Heart left ventricle (tissue), 13 donors: ENCODE data around the gene COLGALT1.

ENCODE experiments used
- CTCF ChIP-seq, 12 donors: fragments of 200-600 bp; sonication (generic) in 4 of 12; IDR thresholded peaks; one replicate each; pipeline versions ENCODE4 v1.5.0 to v1.8.0; 2018 to 2022; ENCODE audit warnings: antibody characterized with exemption in 12 of 12, mild to moderate bottlenecking in 5 of 12
- POLR2A ChIP-seq, 2 donors: fragments of 450-650 bp; IDR thresholded peaks; one replicate each; pipeline ENCODE4 v1.6.1; 2017; ENCODE audit warnings: antibody characterized with exemption in 2 of 2, mild to moderate bottlenecking in 2 of 2, moderate library complexity in 2 of 2
- donor health status: ischemic (EF 13 %, LVEDD 7.1; RV severe dilation, severe dysfunction).
- donor health status: DM: no; HTN: yes; CAD: no.
- donor health status: DM: no; HTN: no; CAD: no.
- donor health status: ischemic (EF 25% LVEDD 6.9; RV normal size, moderate dysfunction).
- donor health status: ischemic (EF 25% LVEDD 5.7; RV mildly dilated, moderate dysfunction).
- donor health status: ischemic (EF 35%, LVEDD 5.7; RV mildly dilated, moderate dysfunction).
- donor health status: nonischemic (EF 11% LVEDD 7.7; RV severe dilation, severe dysfunction).
- donor health status: DM: yes; HTN: yes; CAD: no.
- donor health status: PGD.
- donor health status: ischemic (EF 29% LVEDD 5.4; RV normal size, mild dysfunction).
- donor health status: nonischemic (EF 23%, LVEDD 6.1; RV moderate dilation, normal function).

- TF ChIP-seq POLR2A (IDR thresholded peaks at IDR 0.05) (peak in 1 of 2 donors; percentile 16), CTCF (IDR thresholded peaks at IDR 0.05) (no peak)
These were observed 24.3 kb downstream of the COLGALT1 start for GRCh38 chr19:17579661-17580244.
